ENCODE results near the gene BEND2. TPM values are rescaled to one million over a fixed set of nuclear protein-coding genes. Genes with fewer than 3 reads are reported as not detected.

The BEND2 gene
- total RNA-seq, 1 experiment from 2014 or later = not detected

DNA sequence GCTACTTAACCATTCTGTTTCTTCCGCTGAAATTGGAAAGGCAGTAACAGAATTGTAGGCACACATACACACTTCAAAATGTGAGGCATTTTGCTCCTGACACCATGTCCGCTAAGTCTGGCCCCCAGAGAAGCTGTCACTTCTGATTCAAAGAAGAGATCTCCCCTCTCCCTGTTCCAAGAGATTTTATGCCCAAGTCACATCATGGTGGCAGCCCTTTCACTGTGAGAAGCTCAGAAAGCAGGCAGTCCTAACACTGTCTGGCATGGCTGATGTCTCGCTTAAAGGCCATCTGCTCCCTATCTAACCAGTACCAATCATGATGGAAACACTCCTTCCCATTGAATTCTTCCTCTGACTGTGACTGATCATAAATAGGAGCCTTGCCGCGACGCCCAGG lies 83.9 kb downstream of the BEND2 start:
- Histone ChIP-seq H2BK15ac (ENCODE audit: low read depth, low read length) (no peak overlapping the region), H3K4ac (ENCODE audit: low read depth, low read length) (no peak overlapping the region), H3K27ac (ENCODE audit: insufficient read length, low read depth, low read length) (no peak overlapping the region), H2AFZ (ENCODE audit: low read length) (no peak overlapping the region), H3K56ac (ENCODE audit: insufficient read length, low read depth, low read length) (no peak overlapping the region), H3K14ac (ENCODE audit: insufficient read depth, low read length) (no peak overlapping the region), H2BK5ac (ENCODE audit: insufficient read length, low read length) (no peak overlapping the region), H3K4me1 (ENCODE audit: insufficient read depth, low read length) (no peaks in the 10 kb centered on the region), H3K9me3 (ENCODE audit: control insufficient read depth, low read depth, low read length) (peaks cover 48% of the 10 kb centered on the region), H3K23ac (ENCODE audit: insufficient read length, low read depth, low read length) (no peak overlapping the region), H4K8ac (replicated peaks; ENCODE audit: insufficient read length, low read depth, low read length) (no peak overlapping the region), H3K4me2 (ENCODE audit: insufficient read depth, insufficient read length, low read length) (no peak overlapping the region), H3K79me2 (ENCODE audit: insufficient read depth, low read length) (no peaks in the 10 kb centered on the region), H2BK12ac (ENCODE audit: insufficient read length, low read depth, low read length) (no peak overlapping the region), H2AK5ac (ENCODE audit: insufficient read length, low read length) (no peak overlapping the region), H4K5ac (ENCODE audit: insufficient read length, low read depth, low read length) (no peak overlapping the region), H4K20me1 (ENCODE audit: control insufficient read depth, insufficient read depth, insufficient read length) (no peaks in the 10 kb centered on the region), H3K18ac (ENCODE audit: insufficient read length, low read depth, low read length) (no peak overlapping the region), H3K9ac (ENCODE audit: extremely low read depth, insufficient read length, low read length) (no peak overlapping the region), H3T11ph (ENCODE audit: low read length) (no peak overlapping the region), H4K91ac (ENCODE audit: insufficient read length, low read depth, low read length) (no peak overlapping the region), H3K27me3 (ENCODE audit: insufficient read depth, low read length) (no peaks in the 10 kb centered on the region), H2BK20ac (ENCODE audit: low read depth, low read length, poor library complexity, severe bottlenecking) (no peak overlapping the region), H3K79me1 (ENCODE audit: insufficient read depth, low read depth, low read length, poor library complexity, severe bottlenecking) (no peaks in the 10 kb centered on the region), H2BK120ac (ENCODE audit: low read depth, low read length, poor library complexity, severe bottlenecking) (no peak overlapping the region), H3K23me2 (ENCODE audit: insufficient read length, low read depth, low read length, poor library complexity, severe bottlenecking) (no peaks in the 10 kb centered on the region)
- Mint-ChIP-seq H3K27me3 (ENCODE audit: low read depth) (peaks cover 23% of the 10 kb centered on the region), H3K4me3 (no peak overlapping the region), H3K27ac (no peak overlapping the region), H3K9me3 (peaks cover 66% of the 10 kb centered on the region in 2 experiments), H3K4me1 (no peaks in the 10 kb centered on the region), H3K36me3 (ENCODE audit: insufficient read depth in 1 of 3, low read depth in 3 of 3) (no peaks in the 10 kb centered on the region; a peak in 2 of 7 replicates)
- no peak for DNase-seq
- no CpG with 5 or more reads among the region's 6 CpGs for WGBS (ENCODE audit: extremely low coverage, insufficient read length, low lambda C conversion rate)
- TF ChIP-seq, protein P1, sequence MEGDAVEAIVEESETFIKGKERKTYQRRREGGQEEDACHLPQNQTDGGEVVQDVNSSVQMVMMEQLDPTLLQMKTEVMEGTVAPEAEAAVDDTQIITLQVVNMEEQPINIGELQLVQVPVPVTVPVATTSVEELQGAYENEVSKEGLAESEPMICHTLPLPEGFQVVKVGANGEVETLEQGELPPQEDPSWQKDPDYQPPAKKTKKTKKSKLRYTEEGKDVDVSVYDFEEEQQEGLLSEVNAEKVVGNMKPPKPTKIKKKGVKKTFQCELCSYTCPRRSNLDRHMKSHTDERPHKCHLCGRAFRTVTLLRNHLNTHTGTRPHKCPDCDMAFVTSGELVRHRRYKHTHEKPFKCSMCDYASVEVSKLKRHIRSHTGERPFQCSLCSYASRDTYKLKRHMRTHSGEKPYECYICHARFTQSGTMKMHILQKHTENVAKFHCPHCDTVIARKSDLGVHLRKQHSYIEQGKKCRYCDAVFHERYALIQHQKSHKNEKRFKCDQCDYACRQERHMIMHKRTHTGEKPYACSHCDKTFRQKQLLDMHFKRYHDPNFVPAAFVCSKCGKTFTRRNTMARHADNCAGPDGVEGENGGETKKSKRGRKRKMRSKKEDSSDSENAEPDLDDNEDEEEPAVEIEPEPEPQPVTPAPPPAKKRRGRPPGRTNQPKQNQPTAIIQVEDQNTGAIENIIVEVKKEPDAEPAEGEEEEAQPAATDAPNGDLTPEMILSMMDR (conservative IDR thresholded peaks at IDR 0.05) = no peak
